Heart left ventricle (tissue), 16 donors: Measurements from ENCODE around the gene LGALS1. TPM values are rescaled to one million over a fixed set of nuclear protein-coding genes. Genes with fewer than 3 reads are reported as not detected.
A peak's percentile ranks its signal among the peaks of the same experiment; 100 is the strongest.

Experiments
- ATAC-seq, 4 donors: fragments of 200-7000 bp; cut with Tn5 transposase; one replicate each; pipeline ENCODE4 v1.9.1; 2020 to 2022; ENCODE audit warnings: moderate library complexity in 4 of 4, mild to moderate bottlenecking in 3 of 4, moderate number of reproducible peaks in 1 of 4
- DNase-seq, 5 donors: peaks; one replicate each; pipeline ENCODE4 v3.0.0-alpha.2; 2020
- H3K27ac ChIP-seq, 12 donors: fragments of 200-600 bp; sonication (generic) in 4 of 12; one replicate each; pipeline versions ENCODE4 v1.5.0 to v1.8.0; 2016 to 2022; ENCODE audit warnings: mild to moderate bottlenecking in 2 of 12
- H3K27me3 ChIP-seq, 9 donors: fragments of 200-600 bp; sonication (generic) in 2 of 9; one replicate each; pipeline versions ENCODE4 v1.5.1 to v1.8.0; 2016 to 2022; ENCODE audit warnings: mild to moderate bottlenecking in 3 of 9
- H3K36me3 ChIP-seq, 9 donors: fragments of 200-600 bp; sonication (generic) in 2 of 9; one replicate each; pipeline versions ENCODE4 v1.5.0 to v1.8.0; 2018 to 2022; ENCODE audit warnings: mild to moderate bottlenecking in 2 of 9
- H3K4me1 ChIP-seq, 12 donors: fragments of 200-600 bp; sonication (generic) in 4 of 12; one replicate each; pipeline versions ENCODE4 v1.5.0 to v1.8.0; 2016 to 2022; ENCODE audit warnings: mild to moderate bottlenecking in 3 of 12
- H3K4me3 ChIP-seq, 12 donors: fragments of 200-600 bp; sonication (generic) in 4 of 12; one replicate each; pipeline versions ENCODE4 v1.5.0 to v1.8.0; 2017 to 2022; ENCODE audit warnings: mild to moderate bottlenecking in 9 of 12, moderate library complexity in 4 of 12
- H3K9me3 ChIP-seq, 12 donors: fragments of 200-600 bp; sonication (generic) in 4 of 12; one replicate each; pipeline versions ENCODE4 v1.5.0 to v1.8.0; 2016 to 2022; ENCODE audit warnings: mild to moderate bottlenecking in 1 of 12
- POLR2A ChIP-seq, 2 donors: fragments of 450-650 bp; IDR thresholded peaks; one replicate each; pipeline ENCODE4 v1.6.1; 2017; ENCODE audit warnings: antibody characterized with exemption in 2 of 2, mild to moderate bottlenecking in 2 of 2, moderate library complexity in 2 of 2
- WGBS, 4 donors: extraction: QIAGEN DNeasy Blood & Tissue Kit in 2 of 4; methylation state at CpG; one replicate each; pipeline versions ENCODE4 v1.1.5 to v1.1.7; 2013 to 2018; 5-methylcytosine and 5-hydroxymethylcytosine counted together
- intact Hi-C, 10 donors: fragments of 100-400 bp; cut with DNase I; formaldehyde crosslinking; loops; one replicate each; pipeline versions ENCODE4 v1.11.1 to v1.14.2; 2022
- polyA plus RNA-seq, 2 donors: library from polyadenylated mRNA; stranded (reverse); fragments of 200-250 nt; gene quantifications; one replicate each; pipeline ENCODE4 v1.2.3, GENCODE V29; 2013
- total RNA-seq, 9 donors: library from RNA; depleted of rRNA in 2 of 9; stranded (reverse); fragments of >200 nt in 2 of 9; fragmentation: NEBNext Ultra II Directional in 3 of 9; extraction: Animal tissue kit (Norgen Biotek cat#: 25700) in 3 of 9; gene quantifications; one replicate each; pipeline versions ENCODE4 v1.1.0 to v1.2.4, GENCODE V29; 2016 to 2023
- TF ChIP-seq, protein P1 (sequence below), 12 donors: fragments of 200-600 bp; sonication (generic) in 4 of 12; IDR thresholded peaks; one replicate each; pipeline versions ENCODE4 v1.5.0 to v1.8.0; 2018 to 2022; ENCODE audit warnings: antibody characterized with exemption in 12 of 12, mild to moderate bottlenecking in 5 of 12
- donor health status: ischemic (EF 13 %, LVEDD 7.1; RV severe dilation, severe dysfunction).
- donor health status: healthy with polysubstance abuse.
- donor health status: DM: no; HTN: yes; CAD: no.
- donor health status: DM: no; HTN: no; CAD: no.
- donor health status: ischemic (EF 25% LVEDD 6.9; RV normal size, moderate dysfunction).
- donor health status: ischemic (EF 25% LVEDD 5.7; RV mildly dilated, moderate dysfunction).
- donor health status: healthy.
- donor health status: DM: yes; HTN: yes; CAD: no.
- donor health status: ischemic (EF 35%, LVEDD 5.7; RV mildly dilated, moderate dysfunction).
- donor health status: nonischemic (EF 11% LVEDD 7.7; RV severe dilation, severe dysfunction).
- donor health status: DM: yes; HTN: yes; CAD: no.
- donor health status: PGD.
- donor health status: ischemic (EF 29% LVEDD 5.4; RV normal size, mild dysfunction).
- donor health status: nonischemic (EF 23%, LVEDD 6.1; RV moderate dilation, normal function).

Gene LGALS1
- total and polyA plus RNA-seq, 11 donors, result 722 to 2,204 (median 951) TPM

DNA sequence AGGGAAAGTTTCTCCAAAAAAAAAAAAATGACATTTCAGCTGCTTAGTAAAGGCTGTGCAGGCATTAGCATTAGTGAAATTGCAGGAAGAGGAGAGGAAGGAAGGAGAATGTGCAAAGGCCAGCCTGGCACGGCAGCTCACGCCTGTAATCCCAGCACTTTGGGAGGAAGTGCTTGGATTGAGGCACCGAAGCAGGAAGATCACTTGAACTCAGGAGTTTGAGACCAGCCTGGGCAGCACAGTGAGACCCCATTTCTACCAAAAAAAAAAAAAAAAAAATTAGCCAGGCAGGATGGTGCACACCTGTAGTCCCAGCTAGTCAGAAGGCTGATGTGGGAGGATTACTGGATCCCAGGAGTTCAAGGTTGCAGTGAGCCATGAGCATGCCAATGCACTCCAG, 29.2 kb downstream of the LGALS1 start:
- H3K4me1 ChIP-seq, result peaks cover 0 to 32% (median 1%) of the 10 kb centered on the region in 12 donors
- H3K9me3 ChIP-seq, result no peaks in the 10 kb centered on the region
- intact Hi-C loops, result no loop called here
- no peak overlapping the region for H3K4me3 ChIP-seq
- no peak for ATAC-seq
- H3K27me3 ChIP-seq, result no peaks in the 10 kb centered on the region
- H3K36me3 ChIP-seq, result no peaks in the 10 kb centered on the region
- no peak overlapping the region for H3K27ac ChIP-seq
- no peak for TF ChIP-seq POLR2A (IDR thresholded peaks at IDR 0.05)
- TF ChIP-seq, protein P1, sequence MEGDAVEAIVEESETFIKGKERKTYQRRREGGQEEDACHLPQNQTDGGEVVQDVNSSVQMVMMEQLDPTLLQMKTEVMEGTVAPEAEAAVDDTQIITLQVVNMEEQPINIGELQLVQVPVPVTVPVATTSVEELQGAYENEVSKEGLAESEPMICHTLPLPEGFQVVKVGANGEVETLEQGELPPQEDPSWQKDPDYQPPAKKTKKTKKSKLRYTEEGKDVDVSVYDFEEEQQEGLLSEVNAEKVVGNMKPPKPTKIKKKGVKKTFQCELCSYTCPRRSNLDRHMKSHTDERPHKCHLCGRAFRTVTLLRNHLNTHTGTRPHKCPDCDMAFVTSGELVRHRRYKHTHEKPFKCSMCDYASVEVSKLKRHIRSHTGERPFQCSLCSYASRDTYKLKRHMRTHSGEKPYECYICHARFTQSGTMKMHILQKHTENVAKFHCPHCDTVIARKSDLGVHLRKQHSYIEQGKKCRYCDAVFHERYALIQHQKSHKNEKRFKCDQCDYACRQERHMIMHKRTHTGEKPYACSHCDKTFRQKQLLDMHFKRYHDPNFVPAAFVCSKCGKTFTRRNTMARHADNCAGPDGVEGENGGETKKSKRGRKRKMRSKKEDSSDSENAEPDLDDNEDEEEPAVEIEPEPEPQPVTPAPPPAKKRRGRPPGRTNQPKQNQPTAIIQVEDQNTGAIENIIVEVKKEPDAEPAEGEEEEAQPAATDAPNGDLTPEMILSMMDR (IDR thresholded peaks at IDR 0.05), result no peak
- DNase-seq, result no peak
- 59 to 74% (median 72%) methylated on average over 3 of the region's 3 CpGs for WGBS, 4 donors

GRCh38 chr22:37705205-37705604, 29.8 kb downstream of the LGALS1 start:
- Histone ChIP-seq H3K27ac (no peak overlapping the region), H3K36me3 (no peaks in the 10 kb centered on the region), H3K9me3 (no peaks in the 10 kb centered on the region), H3K27me3 (no peaks in the 10 kb centered on the region), H3K4me1 (peaks cover 0 to 32% (median 1%) of the 10 kb centered on the region in 12 donors), H3K4me3 (no peak overlapping the region)
- DNase-seq (no peak), ATAC-seq (no peak)
- intact Hi-C loops, result no loop called here
- 95 to 99% (median 98%) methylated on average over 3 of the region's 3 CpGs for WGBS, 4 donors
- TF ChIP-seq POLR2A (IDR thresholded peaks at IDR 0.05), result no peak
- TF ChIP-seq, protein P1 (IDR thresholded peaks at IDR 0.05), result no peak

GRCh38 chr22:37708580-37709444, 33.4 kb downstream of the LGALS1 start:
- peak overlapping the region in 5 of 12 donors; percentile 22 to 56 (median 43) for H3K27ac ChIP-seq
- DNase-seq, result peak in 3 of 5 donors; percentile 44 to 54 (median 51)
- H3K4me3 ChIP-seq, result no peak overlapping the region
- no peaks in the 10 kb centered on the region for H3K36me3 ChIP-seq
- TF ChIP-seq, protein P1 (IDR thresholded peaks at IDR 0.05), result no peak
- no peak for TF ChIP-seq POLR2A (IDR thresholded peaks at IDR 0.05)
- peak in 3 of 4 donors; percentile 34 to 84 (median 51) for ATAC-seq
- no peaks in the 10 kb centered on the region for H3K27me3 ChIP-seq
- H3K4me1 ChIP-seq, result peaks cover 0 to 18% (median 1%) of the 10 kb centered on the region in 12 donors
- H3K9me3 ChIP-seq, result no peaks in the 10 kb centered on the region
- 69 to 79% (median 74%) methylated on average over 19 to 25 of the region's 25 CpGs for WGBS, 4 donors
- intact Hi-C loops, result no loop called here

- no peak overlapping the region for H3K27ac ChIP-seq
- no peak for ATAC-seq
- DNase-seq, result no peak
- intact Hi-C loops, result no loop called here
- H3K4me1 ChIP-seq, result peaks cover 0 to 18% (median 1%) of the 10 kb centered on the region in 12 donors
- H3K36me3 ChIP-seq, result no peaks in the 10 kb centered on the region
- TF ChIP-seq, protein P1 (IDR thresholded peaks at IDR 0.05), result no peak
- no peak for TF ChIP-seq POLR2A (IDR thresholded peaks at IDR 0.05)
- no peaks in the 10 kb centered on the region for H3K9me3 ChIP-seq
- 92 to 97% (median 96%) methylated on average over 6 to 15 of the region's 15 CpGs; no CpG with 5 or more reads in 1 of the 4 donors for WGBS, 4 donors
- no peak overlapping the region for H3K4me3 ChIP-seq
- H3K27me3 ChIP-seq, result no peaks in the 10 kb centered on the region
These were observed 34.0 kb downstream of the LGALS1 start for GRCh38 chr22:37709445-37709765.
